Osteoblast (primary cell): ENCODE measurements around the gene SLC2A5. TPM values are rescaled to one million over a fixed set of nuclear protein-coding genes. Genes with fewer than 3 reads are reported as not detected.
A peak's percentile ranks its signal among the peaks of the same experiment; 100 is the strongest.

Experiments
- DNase-seq: peaks from one replicate; pipeline ENCODE4 v3.0.0; 2011; ENCODE audit warnings: low spot score, mixed read lengths; ENCODE audit not compliant: insufficient read length; ENCODE audit errors: missing footprints
- H2AFZ ChIP-seq: 2 replicates; pipeline ENCODE4 v1.6.0; 2011; ENCODE audit warnings: mild to moderate bottlenecking, low read length
- H3K27ac ChIP-seq: 2 replicates; pipeline ENCODE4 v1.5.1; 2011; ENCODE audit warnings: mild to moderate bottlenecking, low read depth, low read length, moderate library complexity
- H3K27me3 ChIP-seq: 2 replicates; pipeline ENCODE4 v1.6.0; 2012; ENCODE audit warnings: mild to moderate bottlenecking, control low read depth, inconsistent platforms, low read length, moderate library complexity; ENCODE audit not compliant: insufficient read depth
- H3K36me3 ChIP-seq: 2 replicates; pipeline ENCODE4 v1.5.1; 2011; ENCODE audit warnings: mild to moderate bottlenecking, low read length, control low read depth, moderate library complexity; ENCODE audit not compliant: insufficient read depth
- H3K4me1 ChIP-seq: 2 replicates; pipeline ENCODE4 v1.5.1; 2011; ENCODE audit warnings: mild to moderate bottlenecking, low read length, control low read depth, moderate library complexity; ENCODE audit not compliant: insufficient read depth
- H3K4me2 ChIP-seq: 2 replicates; pipeline ENCODE4 v1.6.0; 2011; ENCODE audit warnings: mild to moderate bottlenecking, low read length; ENCODE audit not compliant: insufficient read depth
- H3K4me3 ChIP-seq: fragments of 200-600 bp; sonication (generic); 3 replicates; pipeline ENCODE4 v1.5.1; 2012; ENCODE audit warnings: mild to moderate bottlenecking, low read length, inconsistent platforms; ENCODE audit not compliant: insufficient read depth
- H3K79me2 ChIP-seq: 2 replicates; pipeline ENCODE4 v1.6.0; 2012; ENCODE audit warnings: mild to moderate bottlenecking, low read length, control low read depth, inconsistent platforms; ENCODE audit not compliant: insufficient read depth
- H3K9me3 ChIP-seq: 2 replicates; pipeline ENCODE4 v1.5.1; 2011; ENCODE audit warnings: low read depth, low read length, control low read depth
- H4K20me1 ChIP-seq: 2 replicates; pipeline ENCODE4 v1.6.0; 2012; ENCODE audit warnings: mild to moderate bottlenecking, low read length, control low read depth; ENCODE audit not compliant: insufficient read depth
- total RNA-seq: library from RNA; depleted of rRNA; stranded (reverse); fragments of >200 nt; gene quantifications from 2 replicates; pipeline ENCODE4 v1.2.3, GENCODE V29; 2012
- TF ChIP-seq, protein P1 (sequence below): IDR thresholded peaks from 2 replicates; pipeline ENCODE4 v1.5.1; 2011; ENCODE audit warnings: mild to moderate bottlenecking, low read depth, low read length, moderate library complexity; ENCODE audit errors: extremely low read depth

The SLC2A5 gene
- total RNA-seq, 1 donor = 22.4 TPM

DNA sequence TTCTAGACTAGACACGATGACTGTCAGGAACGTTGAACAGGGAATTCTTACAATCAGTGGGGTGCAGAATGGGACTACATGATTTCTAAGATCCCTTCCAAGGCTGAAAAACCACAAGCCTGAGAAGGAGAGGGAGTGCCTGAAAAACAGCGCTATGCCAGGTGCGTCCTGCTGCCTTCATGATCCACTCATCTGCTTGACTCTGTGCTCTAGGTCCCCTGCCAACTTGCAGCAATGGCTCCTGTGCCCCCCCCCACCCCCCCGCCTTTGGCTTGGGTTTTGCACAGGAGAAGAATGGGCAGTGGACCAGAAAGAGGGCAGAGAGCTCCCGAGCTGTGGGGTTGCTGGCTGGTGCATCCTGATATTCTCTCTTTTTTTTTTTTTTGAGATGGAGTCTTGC lies 49.1 kb downstream of the SLC2A5 start:
- H2AFZ ChIP-seq = no peak overlapping the region
- TF ChIP-seq, protein P1, sequence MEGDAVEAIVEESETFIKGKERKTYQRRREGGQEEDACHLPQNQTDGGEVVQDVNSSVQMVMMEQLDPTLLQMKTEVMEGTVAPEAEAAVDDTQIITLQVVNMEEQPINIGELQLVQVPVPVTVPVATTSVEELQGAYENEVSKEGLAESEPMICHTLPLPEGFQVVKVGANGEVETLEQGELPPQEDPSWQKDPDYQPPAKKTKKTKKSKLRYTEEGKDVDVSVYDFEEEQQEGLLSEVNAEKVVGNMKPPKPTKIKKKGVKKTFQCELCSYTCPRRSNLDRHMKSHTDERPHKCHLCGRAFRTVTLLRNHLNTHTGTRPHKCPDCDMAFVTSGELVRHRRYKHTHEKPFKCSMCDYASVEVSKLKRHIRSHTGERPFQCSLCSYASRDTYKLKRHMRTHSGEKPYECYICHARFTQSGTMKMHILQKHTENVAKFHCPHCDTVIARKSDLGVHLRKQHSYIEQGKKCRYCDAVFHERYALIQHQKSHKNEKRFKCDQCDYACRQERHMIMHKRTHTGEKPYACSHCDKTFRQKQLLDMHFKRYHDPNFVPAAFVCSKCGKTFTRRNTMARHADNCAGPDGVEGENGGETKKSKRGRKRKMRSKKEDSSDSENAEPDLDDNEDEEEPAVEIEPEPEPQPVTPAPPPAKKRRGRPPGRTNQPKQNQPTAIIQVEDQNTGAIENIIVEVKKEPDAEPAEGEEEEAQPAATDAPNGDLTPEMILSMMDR = no peak

DNA sequence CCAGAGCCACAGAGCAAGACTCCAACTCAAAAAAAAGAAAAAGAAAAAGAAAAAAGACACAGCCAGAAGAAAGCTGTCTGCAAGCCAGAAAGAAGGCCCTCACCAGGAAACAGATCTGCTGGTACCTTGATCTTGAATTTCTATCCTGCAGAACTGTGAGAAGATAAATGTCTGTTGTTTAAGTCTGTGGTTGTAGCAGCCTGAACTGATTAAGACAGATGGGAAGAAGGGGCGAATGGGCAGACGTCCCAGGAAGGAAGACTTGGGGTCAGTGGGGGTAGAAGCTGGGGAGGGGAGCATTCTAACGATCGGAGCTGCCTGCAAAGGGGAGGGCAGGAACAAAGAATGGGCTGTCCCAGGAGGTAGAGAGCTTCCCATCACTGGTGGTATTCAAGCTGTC lies 49.5 kb downstream of the SLC2A5 start:
- Histone ChIP-seq H2AFZ (no peak overlapping the region), H3K36me3 (no peaks in the 10 kb centered on the region), H3K9me3 (no peaks in the 10 kb centered on the region), H4K20me1 (no peaks in the 10 kb centered on the region), H3K4me2 (no peak overlapping the region), H3K4me1 (no peaks in the 10 kb centered on the region), H3K27ac (no peak overlapping the region), H3K79me2 (no peaks in the 10 kb centered on the region), H3K4me3 (no peak overlapping the region), H3K27me3 (peaks cover 3% of the 10 kb centered on the region)
- no peak for DNase-seq
- TF ChIP-seq, protein P1 = no peak

More for the DNA sequence above, 49.1 kb downstream of the SLC2A5 start:
- H3K79me2 ChIP-seq = no peaks in the 10 kb centered on the region
- H3K4me2 ChIP-seq = no peak overlapping the region
- H3K27ac ChIP-seq = no peak overlapping the region
- H4K20me1 ChIP-seq = no peaks in the 10 kb centered on the region
- no peaks in the 10 kb centered on the region for H3K4me1 ChIP-seq
- H3K27me3 ChIP-seq = peaks cover 3% of the 10 kb centered on the region
- H3K36me3 ChIP-seq = no peaks in the 10 kb centered on the region
- peak; percentile 79 for DNase-seq
- H3K4me3 ChIP-seq = no peak overlapping the region
- no peaks in the 10 kb centered on the region for H3K9me3 ChIP-seq

DNA sequence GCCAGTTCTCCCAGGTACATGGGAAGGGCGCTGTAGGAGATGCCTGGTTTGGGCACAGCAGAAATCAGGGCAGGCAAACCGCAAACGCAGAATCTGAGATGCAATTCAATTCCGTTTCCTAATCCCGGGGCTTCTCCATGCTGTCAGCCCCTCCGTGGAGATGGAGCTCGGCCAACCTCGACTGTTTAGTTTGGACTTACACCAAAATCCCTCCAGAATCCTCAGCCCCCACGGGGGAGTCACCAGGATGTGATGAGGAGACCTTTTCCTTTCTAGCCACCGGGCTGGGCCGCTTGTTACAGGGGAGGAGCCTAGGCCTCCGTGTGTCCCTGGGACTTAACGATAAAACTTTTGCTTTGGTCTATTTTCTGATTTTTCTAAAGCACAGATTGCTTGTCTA lies 51.1 kb downstream of the SLC2A5 start:
- Histone ChIP-seq H3K36me3 (no peaks in the 10 kb centered on the region), H2AFZ (peak overlapping the region; percentile 59), H3K4me2 (no peak overlapping the region), H3K4me1 (no peaks in the 10 kb centered on the region), H3K27ac (no peak overlapping the region), H3K79me2 (no peaks in the 10 kb centered on the region), H3K4me3 (no peak overlapping the region), H3K9me3 (no peaks in the 10 kb centered on the region), H3K27me3 (peaks cover 3% of the 10 kb centered on the region), H4K20me1 (no peaks in the 10 kb centered on the region)
- TF ChIP-seq, protein P1 = no peak
- peak; percentile 68 for DNase-seq

DNA sequence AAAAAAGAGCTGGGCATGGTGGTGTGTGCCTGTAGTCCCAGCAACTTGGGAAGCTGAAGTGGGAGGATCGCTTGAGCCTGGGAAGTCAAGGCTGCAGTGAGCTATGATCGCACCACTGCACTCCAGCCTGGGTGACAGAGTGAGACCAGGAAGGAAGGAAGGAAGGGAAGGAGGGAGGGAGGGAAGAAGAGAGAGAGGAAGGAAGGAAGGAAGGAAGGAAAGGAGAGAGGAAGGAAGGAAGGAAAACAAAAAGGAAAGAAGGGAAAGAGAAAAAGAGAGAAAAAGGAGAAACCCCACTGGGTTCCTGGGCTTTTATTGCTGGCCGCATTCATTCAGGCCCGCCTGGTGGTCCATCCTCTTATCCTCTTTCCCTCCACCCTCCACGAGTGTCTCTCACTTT lies 53.0 kb downstream of the SLC2A5 start:
- H3K4me1 ChIP-seq = no peaks in the 10 kb centered on the region
- no peak overlapping the region for H3K4me2 ChIP-seq
- H3K9me3 ChIP-seq = no peaks in the 10 kb centered on the region
- no peaks in the 10 kb centered on the region for H3K79me2 ChIP-seq
- H3K4me3 ChIP-seq = no peak overlapping the region
- H3K27ac ChIP-seq = no peak overlapping the region
- TF ChIP-seq, protein P1 = no peak
- DNase-seq = no peak
- H3K27me3 ChIP-seq = peaks cover 3% of the 10 kb centered on the region
- no peak overlapping the region for H2AFZ ChIP-seq
- no peaks in the 10 kb centered on the region for H3K36me3 ChIP-seq
- no peaks in the 10 kb centered on the region for H4K20me1 ChIP-seq
